Activated T-helper 2 cell treated with anti-CD3 and anti-CD28 coated beads, Interferon-gamma antibody, Interleukin-2, Interleukin-4, amounts not matched to agents 10 μg/mL and 5 μg/mL and 100 μg/mL, durations not matched to agents 14 hours and 24 hours and 36 hours (primary cell): ENCODE measurements around the gene TRIM71. TPM values are rescaled to one million over a fixed set of nuclear protein-coding genes. Genes with fewer than 3 reads are reported as not detected.

Source experiments
- DNase-seq: peaks from one replicate; pipeline ENCODE4 v3.0.0; 2021; ENCODE audit warnings: low spot score
- H3K27ac Mint-ChIP-seq: one replicate; pipeline ENCODE4 v1.8.0; 2021; ENCODE audit warnings: mixed read lengths
- H3K27me3 Mint-ChIP-seq: one replicate; pipeline ENCODE4 v1.8.0; 2021; ENCODE audit warnings: low read depth, mixed read lengths
- H3K36me3 Mint-ChIP-seq: one replicate; pipeline ENCODE4 v1.8.0; 2021; ENCODE audit warnings: low read depth, mixed read lengths
- H3K4me1 Mint-ChIP-seq: one replicate; pipeline ENCODE4 v1.8.0; 2021; ENCODE audit warnings: low read depth, mixed read lengths
- H3K4me3 Mint-ChIP-seq: one replicate; pipeline ENCODE4 v1.8.0; 2021; ENCODE audit warnings: low read depth, mild to moderate bottlenecking, moderate library complexity, mixed read lengths
- H3K9me3 Mint-ChIP-seq: one replicate; pipeline ENCODE4 v1.8.0; 2021; ENCODE audit warnings: mixed read lengths
- intact Hi-C: fragments of 100-400 bp; cut with micrococcal nuclease; formaldehyde crosslinking; loops from one replicate; pipeline ENCODE4 v1.15.1; 2023
- total RNA-seq: library from RNA; stranded (reverse); gene quantifications from 2 replicates; pipeline ENCODE4 v1.2.3, GENCODE V29; 2022

Gene TRIM71
- total RNA-seq, 1 donor from 2014 or later, result 0.05 TPM

DNA sequence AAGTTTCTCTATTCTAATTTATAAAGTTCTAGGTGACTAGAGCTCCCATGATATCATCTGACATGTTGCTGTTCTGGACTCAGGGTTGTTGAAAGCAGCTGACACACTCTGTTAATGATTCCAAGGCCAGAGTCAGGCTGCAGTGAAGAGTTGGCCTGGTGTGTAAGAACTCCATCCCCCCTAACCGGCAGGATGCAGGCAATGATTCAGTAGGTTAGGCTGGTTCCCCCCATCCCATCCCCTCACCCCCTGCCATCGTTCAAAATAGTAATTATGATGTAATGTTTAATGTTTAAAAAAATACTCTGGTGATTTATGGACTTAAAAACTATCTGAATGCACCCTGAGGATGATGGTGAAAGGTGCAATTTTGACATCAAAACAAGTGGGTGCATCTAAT lies 4.6 kb upstream of the TRIM71 start:
- H3K36me3 Mint-ChIP-seq, result no peaks in the 10 kb centered on the region
- no peak overlapping the region for H3K4me3 Mint-ChIP-seq
- no peaks in the 10 kb centered on the region for H3K9me3 Mint-ChIP-seq
- DNase-seq, result no peak
- peaks cover 44% of the 10 kb centered on the region for H3K27me3 Mint-ChIP-seq
- H3K27ac Mint-ChIP-seq, result no peak overlapping the region
- intact Hi-C loops, result no loop called here
- peaks cover 19% of the 10 kb centered on the region for H3K4me1 Mint-ChIP-seq

DNA sequence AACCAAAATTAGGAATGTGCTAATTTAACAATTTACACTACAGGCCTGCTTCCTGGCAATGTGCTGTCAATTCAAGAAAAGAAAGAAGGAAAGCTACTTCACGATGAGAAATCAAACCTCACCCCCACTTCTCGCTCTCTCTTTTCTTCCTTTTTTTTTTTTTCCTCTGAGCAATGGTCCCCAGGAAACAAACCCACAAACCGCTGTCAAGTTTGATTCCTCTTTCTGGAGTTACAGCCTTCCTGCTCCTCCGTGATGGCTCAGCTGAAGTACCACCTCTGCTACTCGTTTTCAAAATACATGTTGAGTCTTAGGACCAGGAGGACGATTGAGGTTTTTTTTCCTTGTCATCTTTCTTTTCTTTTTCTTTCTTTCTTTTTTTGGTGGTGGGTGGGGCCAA lies 3.4 kb upstream of the TRIM71 start:
- Mint-ChIP-seq H3K4me1 (peaks cover 23% of the 10 kb centered on the region), H3K27me3 (peaks cover 51% of the 10 kb centered on the region), H3K36me3 (peaks cover 5% of the 10 kb centered on the region), H3K4me3 (no peak overlapping the region), H3K9me3 (no peaks in the 10 kb centered on the region), H3K27ac (no peak overlapping the region)
- no peak for DNase-seq
- intact Hi-C loops, result no loop called here

DNA sequence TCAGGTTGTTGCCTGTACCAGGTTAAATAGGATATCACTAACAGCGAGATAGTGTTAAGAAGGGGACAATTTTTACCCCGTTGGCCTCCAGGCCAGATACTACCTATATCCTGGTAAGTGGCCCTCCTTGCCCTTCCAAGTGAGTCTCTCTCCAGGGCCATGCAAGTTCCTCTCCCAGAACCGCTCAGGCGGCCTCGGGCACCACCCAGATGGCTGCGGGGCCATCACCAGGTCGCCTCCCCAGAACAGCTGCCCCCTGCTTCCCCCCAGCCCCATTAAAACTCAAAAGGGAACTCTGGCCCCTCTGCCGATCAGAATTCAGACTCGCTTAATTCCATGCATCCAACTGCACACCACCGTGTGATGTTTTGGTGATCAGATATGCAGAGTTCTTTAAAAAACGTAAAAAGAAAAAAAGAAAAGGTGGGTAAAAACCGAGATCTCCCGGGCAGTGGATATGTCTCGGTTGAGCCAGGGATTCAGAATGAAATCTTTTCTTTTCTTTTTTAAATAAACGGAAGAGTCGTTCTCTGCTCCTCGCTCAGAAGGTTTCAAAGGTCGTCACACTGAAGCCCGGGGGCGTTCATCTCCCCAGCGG lies 1.9 kb upstream of the TRIM71 start:
- DNase-seq, result no peak
- peak overlapping the region; percentile 70 for H3K4me3 Mint-ChIP-seq
- peaks cover 5% of the 10 kb centered on the region for H3K36me3 Mint-ChIP-seq
- peaks cover 23% of the 10 kb centered on the region for H3K4me1 Mint-ChIP-seq
- H3K27me3 Mint-ChIP-seq, result peaks cover 62% of the 10 kb centered on the region
- intact Hi-C loops, result loop anchor here (2.0 to 5.0 kb wide), 2 partner anchors 35 to 401 kb away; partner anchors contain the start of gene SUSD5
- no peaks in the 10 kb centered on the region for H3K9me3 Mint-ChIP-seq
- H3K27ac Mint-ChIP-seq, result no peak overlapping the region

DNA sequence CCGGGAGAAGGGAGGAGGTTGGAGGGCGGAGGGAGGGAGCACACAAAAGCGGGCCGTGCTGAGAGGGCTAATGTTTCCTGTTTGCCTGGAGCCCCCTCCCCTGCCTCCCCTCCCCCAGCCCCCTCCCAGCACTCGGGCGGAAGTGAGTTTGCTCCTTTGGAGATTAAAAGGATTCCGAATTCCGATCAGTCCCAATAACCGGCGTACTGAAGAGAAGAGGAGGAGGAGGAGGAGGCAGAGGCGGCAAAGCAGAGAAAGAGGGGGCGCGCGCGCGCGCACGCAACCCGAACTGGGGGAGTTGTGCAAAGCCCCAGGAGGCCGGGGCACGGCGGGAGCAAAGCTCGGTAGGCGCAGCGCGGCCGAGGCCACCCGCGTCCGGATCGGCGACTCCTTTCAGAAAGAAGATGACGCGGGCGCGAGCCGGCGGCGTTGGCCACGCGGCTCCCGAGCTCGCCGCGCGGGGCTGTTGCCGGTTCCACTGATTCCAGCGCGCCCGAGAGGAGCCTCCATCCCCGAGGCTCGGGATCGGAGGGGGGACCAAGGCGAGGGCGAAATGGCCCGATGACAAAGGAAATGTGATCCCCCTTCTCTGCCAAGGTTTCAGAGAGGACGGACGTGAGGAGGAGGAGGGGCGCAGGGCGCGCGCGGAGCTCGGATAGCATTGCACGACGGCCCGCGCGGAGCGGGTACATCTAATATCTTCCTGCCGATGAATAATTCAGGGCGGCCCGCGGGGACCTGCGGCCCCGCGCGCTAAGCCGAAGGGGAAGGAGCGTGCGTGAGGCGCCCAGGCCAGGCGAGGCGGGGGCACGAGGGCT lies 1.1 kb upstream of the TRIM71 start:
- H3K27me3 Mint-ChIP-seq, result peaks cover 66% of the 10 kb centered on the region

DNA sequence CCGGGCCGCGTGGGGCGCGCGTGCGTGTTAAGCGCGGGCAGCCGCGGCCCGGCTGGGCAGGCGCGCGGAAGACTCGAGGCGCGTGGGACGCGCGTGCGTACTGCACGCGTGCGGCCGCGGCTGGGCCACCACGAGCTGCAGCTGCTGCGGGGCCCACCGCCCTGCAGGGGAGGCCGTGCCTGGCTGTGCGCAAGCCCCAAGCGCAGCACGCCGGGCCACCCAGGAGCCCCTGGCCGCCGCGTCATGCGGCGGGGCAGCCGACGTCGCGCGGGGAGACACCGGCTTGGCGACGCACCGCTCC lies 590 bp upstream of the TRIM71 start:
- peaks cover 68% of the 10 kb centered on the region for H3K27me3 Mint-ChIP-seq
- no peak for DNase-seq
- peaks cover 5% of the 10 kb centered on the region for H3K36me3 Mint-ChIP-seq
- no peaks in the 10 kb centered on the region for H3K9me3 Mint-ChIP-seq
- H3K4me3 Mint-ChIP-seq, result peak overlapping the region; percentile 76
- intact Hi-C loops, result loop anchor here (2.0 to 5.0 kb wide), 2 partner anchors 36 to 400 kb away; partner anchors contain the start of gene SUSD5
- H3K27ac Mint-ChIP-seq, result no peak overlapping the region
- peaks cover 21% of the 10 kb centered on the region for H3K4me1 Mint-ChIP-seq

More for the DNA sequence above, 1.1 kb upstream of the TRIM71 start:
- no peaks in the 10 kb centered on the region for H3K9me3 Mint-ChIP-seq
- H3K4me1 Mint-ChIP-seq, result peaks cover 22% of the 10 kb centered on the region
- intact Hi-C loops, result loop anchor here (2.0 to 5.0 kb wide), 2 partner anchors 36 to 401 kb away; partner anchors contain the start of gene SUSD5
- H3K27ac Mint-ChIP-seq, result no peak overlapping the region
- H3K4me3 Mint-ChIP-seq, result peak overlapping the region; percentile 70
- peaks cover 5% of the 10 kb centered on the region for H3K36me3 Mint-ChIP-seq
- peak; percentile 18 for DNase-seq

DNA sequence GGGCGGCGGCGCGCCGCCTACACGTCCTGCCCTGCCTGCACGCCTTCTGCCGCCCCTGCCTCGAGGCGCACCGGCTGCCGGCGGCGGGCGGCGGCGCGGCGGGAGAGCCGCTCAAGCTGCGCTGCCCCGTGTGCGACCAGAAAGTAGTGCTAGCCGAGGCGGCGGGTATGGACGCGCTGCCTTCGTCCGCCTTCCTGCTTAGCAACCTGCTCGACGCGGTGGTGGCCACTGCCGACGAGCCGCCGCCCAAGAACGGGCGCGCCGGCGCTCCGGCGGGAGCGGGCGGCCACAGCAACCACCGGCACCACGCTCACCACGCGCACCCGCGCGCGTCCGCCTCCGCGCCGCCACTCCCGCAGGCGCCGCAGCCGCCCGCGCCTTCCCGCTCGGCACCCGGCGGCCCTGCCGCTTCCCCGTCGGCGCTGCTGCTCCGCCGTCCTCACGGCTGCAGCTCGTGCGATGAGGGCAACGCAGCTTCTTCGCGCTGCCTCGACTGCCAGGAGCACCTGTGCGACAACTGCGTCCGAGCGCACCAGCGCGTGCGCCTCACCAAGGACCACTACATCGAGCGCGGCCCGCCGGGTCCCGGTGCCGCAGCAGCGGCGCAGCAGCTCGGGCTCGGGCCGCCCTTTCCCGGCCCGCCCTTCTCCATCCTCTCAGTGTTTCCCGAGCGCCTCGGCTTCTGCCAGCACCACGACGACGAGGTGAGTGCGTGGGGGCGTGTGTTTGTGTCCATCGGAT lies 602 bp downstream of the TRIM71 start:
- Mint-ChIP-seq H3K27me3 (peaks cover 69% of the 10 kb centered on the region), H3K27ac (no peak overlapping the region), H3K4me3 (peak overlapping the region; percentile 60), H3K9me3 (no peaks in the 10 kb centered on the region), H3K4me1 (peaks cover 21% of the 10 kb centered on the region), H3K36me3 (peaks cover 5% of the 10 kb centered on the region)
- no peak for DNase-seq
- intact Hi-C loops, result loop anchor here (5.0 kb wide), 1 partner anchor 399 kb away; the partner anchor contains the start of gene SUSD5

DNA sequence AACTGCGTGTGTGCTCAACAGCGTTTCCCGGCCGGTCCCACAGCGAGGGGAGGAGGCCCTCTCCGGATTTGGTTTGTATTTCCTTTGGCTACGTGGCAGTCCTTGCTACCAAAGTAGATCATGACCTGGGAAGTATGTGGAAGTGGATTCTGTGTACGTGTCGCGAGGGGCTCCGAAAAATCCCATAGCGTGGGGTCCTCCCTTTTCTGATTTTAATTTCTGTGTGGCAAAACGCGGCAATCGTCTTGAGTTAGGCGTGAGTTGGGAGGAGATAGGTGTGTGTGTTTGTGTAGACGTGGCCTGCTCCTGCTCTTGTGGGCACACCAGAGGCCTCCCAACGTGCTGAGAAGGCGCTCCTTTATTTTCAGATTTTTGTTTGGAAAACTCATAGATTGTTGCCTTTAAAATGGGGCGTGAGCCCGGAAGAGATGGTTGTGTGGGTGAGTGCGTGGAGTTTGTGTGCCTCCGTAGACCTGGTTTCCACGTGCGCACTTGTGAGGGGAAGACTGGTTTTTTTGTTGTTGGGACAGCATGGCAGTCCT lies 1.2 kb downstream of the TRIM71 start:
- no peak for DNase-seq
- Mint-ChIP-seq H3K4me3 (peak overlapping the region; percentile 60), H3K27ac (no peak overlapping the region), H3K4me1 (peaks cover 21% of the 10 kb centered on the region), H3K9me3 (no peaks in the 10 kb centered on the region), H3K36me3 (peaks cover 5% of the 10 kb centered on the region), H3K27me3 (peaks cover 69% of the 10 kb centered on the region)
- intact Hi-C loops, result loop anchor here (5.0 kb wide), 1 partner anchor 398 kb away; the partner anchor contains the start of gene SUSD5

DNA sequence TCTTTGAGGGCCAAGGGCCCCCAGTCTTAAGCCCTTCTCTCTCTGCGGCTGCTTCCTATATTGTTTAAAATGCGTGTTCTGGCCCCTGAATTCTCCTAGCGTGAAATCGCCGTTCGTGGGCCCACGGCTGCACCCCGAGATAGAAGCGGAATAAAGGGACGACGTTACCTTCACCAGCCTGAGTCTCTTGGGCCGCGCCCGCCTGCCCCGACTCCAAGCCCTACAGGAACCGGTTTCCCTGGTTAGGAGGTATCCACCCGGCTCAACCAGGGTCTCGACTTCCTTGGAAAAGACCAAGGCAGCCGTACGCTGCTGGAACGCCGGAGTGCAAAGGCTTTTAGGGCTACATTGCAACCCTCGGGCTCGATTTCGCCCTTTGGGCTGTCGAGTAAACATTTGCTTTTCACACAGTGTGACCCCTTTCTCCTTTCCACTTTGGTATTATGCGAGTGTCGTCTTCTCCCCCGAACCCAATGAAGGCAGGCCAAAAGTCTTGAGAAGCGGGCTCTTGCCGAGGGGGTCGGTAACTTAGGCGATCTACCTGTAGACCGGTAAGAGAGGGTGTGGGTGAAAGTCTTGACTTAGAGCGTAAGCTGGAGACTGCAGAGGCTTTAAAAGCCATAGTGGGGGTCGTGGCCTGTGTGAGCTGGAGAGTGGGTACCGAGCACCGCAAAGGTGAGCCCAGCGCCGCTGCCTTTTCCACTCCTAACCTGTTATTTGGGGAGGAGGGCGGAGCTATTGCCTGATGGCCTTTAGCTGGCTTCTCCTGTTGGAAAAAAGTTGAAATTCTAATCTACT lies 2.0 kb downstream of the TRIM71 start:
- intact Hi-C loops, result loop anchor here (5.0 kb wide), 1 partner anchor 398 kb away; the partner anchor contains the start of gene SUSD5
- H3K27me3 Mint-ChIP-seq, result peaks cover 64% of the 10 kb centered on the region
- peaks cover 18% of the 10 kb centered on the region for H3K4me1 Mint-ChIP-seq
- H3K9me3 Mint-ChIP-seq, result no peaks in the 10 kb centered on the region
- H3K4me3 Mint-ChIP-seq, result no peak overlapping the region
- peaks cover 5% of the 10 kb centered on the region for H3K36me3 Mint-ChIP-seq
- no peak for DNase-seq
- no peak overlapping the region for H3K27ac Mint-ChIP-seq

DNA sequence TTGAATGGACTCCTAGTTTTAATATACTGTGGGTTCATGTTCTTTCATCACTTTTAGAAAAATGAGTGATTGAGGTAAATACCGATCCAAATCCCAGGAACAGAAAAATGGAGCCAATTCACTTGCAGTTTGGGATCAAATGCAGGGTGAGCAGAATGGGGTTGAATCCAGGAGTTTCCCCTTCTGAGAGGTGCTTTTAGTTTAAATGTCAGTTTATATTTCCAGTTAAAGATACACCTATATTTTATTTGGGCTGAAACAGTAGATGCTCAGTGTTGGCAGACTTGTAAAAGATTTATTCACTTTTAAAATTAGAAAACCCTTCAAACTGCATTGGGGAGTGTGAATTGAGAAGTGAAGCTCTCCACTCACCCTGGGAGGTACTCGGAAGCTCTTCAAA lies 2.6 kb downstream of the TRIM71 start:
- Mint-ChIP-seq H3K9me3 (no peaks in the 10 kb centered on the region), H3K27ac (no peak overlapping the region), H3K4me3 (no peak overlapping the region), H3K4me1 (peaks cover 17% of the 10 kb centered on the region), H3K36me3 (peaks cover 5% of the 10 kb centered on the region), H3K27me3 (peaks cover 59% of the 10 kb centered on the region)
- intact Hi-C loops, result no loop called here
- DNase-seq, result no peak

DNA sequence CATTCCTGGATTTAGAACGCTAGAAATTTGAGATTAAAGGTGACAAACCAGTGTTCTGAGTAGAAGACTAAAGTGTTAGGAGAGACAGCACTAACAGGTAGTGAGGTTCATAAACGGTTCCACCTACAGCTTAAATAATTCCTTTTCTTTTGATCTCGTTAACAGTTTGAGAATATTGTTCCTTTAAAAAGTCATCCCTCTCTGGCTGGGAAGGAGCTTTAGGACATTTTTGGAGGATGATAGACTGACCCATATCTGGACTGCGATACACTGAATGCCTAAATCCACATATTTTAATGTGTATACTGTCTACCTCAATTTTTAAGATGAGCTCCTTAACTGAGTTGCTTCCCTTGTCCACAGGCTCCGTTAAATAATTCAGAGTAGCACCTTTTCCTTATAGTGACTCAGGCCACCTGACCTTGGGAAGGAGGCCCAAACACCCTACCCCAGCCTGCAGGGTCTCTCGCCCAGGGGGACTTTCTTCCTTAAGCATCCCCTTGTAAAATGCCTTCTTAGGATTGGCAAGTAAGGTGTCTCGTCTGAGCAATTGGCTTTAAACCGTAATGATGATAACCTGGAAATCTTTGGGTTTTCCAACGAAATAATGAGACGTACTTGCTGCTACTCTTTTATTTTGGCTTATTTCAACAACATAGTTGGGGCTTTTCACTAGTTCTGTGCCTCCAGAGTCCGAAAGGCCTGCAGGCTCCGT lies 3.3 kb downstream of the TRIM71 start:
- no peak for DNase-seq
- no peaks in the 10 kb centered on the region for H3K9me3 Mint-ChIP-seq
- H3K27me3 Mint-ChIP-seq, result peaks cover 56% of the 10 kb centered on the region
- no peak overlapping the region for H3K27ac Mint-ChIP-seq
- intact Hi-C loops, result no loop called here
- peaks cover 5% of the 10 kb centered on the region for H3K36me3 Mint-ChIP-seq
- no peak overlapping the region for H3K4me3 Mint-ChIP-seq
- H3K4me1 Mint-ChIP-seq, result peaks cover 13% of the 10 kb centered on the region

DNA sequence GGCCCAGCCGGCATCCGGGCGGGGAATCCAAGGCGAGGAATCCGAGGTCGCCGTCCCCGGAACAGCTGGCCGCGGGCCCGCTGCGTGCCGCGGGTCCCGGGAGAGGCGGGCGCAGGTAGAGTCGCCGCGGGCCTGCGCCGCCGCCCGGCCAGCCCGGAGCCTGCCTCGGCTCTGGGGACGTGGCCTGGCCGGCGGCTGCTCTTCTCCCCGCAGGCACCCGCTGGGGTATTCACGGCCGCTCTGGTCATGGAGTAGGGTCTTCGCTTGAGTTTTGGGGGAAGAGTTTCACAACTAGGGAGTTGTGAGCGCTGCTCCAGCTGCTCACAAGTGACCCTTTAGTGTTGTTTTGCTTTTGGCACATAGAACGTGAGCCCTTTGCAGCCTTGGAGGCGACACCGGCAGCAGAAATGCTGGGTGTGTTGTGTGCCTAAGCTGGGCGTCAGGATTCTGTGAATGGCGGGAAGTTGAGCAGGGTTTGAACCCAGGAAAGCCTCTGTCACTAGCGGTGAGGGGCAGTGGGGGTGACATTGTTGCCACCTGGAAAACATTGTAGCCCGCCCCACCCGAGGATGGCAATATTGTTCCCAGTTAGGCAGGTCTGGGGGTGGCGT lies 4.0 kb downstream of the TRIM71 start:
- Mint-ChIP-seq H3K4me1 (peaks cover 10% of the 10 kb centered on the region), H3K36me3 (peaks cover 5% of the 10 kb centered on the region), H3K4me3 (no peak overlapping the region), H3K9me3 (no peaks in the 10 kb centered on the region), H3K27me3 (peaks cover 51% of the 10 kb centered on the region), H3K27ac (no peak overlapping the region)
- DNase-seq, result no peak
- intact Hi-C loops, result no loop called here
